ENCODE data around the gene STPG1. TPM values are rescaled to one million over a fixed set of nuclear protein-coding genes. Genes with fewer than 3 reads are reported as not detected.
"Not testable (repeated sequence)": the region's sequence is repeated elsewhere in the genome, so short reads cannot be mapped to it uniquely, and the experiment has no call there.

Gene STPG1
- 4.9 and 6.0 TPM in 2 replicates for total RNA-seq

DNA sequence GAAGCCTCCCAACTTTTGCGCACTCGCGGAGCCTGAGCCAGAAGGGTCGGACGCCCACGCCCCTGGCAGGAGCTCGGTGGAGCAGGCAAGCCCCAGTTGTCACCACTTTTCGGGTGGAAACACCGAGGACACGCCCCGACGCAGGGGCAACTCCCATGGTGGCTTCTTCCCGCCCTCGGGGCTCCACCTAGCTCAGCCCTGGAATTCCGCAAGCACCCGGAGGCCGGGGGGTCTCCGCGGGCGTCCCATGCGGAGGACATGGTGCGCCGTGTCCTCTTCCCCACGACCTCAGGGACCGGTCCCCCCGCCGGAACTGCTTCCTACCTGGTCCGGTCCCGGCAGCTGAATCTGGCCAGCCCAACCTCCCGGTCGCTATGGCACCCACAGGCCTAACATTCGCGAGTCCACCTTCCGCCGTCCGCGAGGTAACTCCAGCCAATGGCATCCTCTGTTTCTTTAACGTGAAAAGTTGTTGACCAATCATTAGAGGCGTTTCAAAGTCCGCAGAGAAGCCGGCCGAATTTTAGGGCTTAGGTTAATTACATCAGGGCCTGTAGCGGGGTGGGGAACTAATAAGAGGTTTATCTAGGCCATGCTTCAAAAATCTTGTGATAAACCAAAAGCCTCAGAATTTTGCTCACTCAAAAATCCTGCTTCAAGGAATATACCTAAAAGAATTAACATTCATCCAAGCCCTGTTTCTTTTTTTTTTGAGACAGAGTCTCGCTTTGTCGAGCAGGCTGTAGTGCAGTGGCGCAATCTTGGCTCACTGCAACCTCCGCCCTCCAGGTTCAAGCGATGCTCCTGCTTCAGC lies at the start of gene STPG1:
Gene STPG1, minus strand, starts transcription at position 433 of the 814 bp plus-strand sequence. CDS start 12,394 bp downstream, outside the sequence.
- H3K9me3 Mint-ChIP-seq, result no peaks in the 10 kb centered on the region
- intact Hi-C loops (cut with micrococcal nuclease), result loop anchor here (2.0 to 5.0 kb wide), 2 partner anchors 221 to 229 kb away; partner anchors contain the start of gene SRRM1
- peaks cover 38% of the 10 kb centered on the region for H3K4me1 Mint-ChIP-seq (ENCODE audit: low read depth)
- H3K4me3 Mint-ChIP-seq (ENCODE audit: low read depth), result peak within 1 kb of the TSS; percentile 86
- peaks cover 2% of the 10 kb centered on the region for H3K36me3 Mint-ChIP-seq (ENCODE audit: low read depth)
- peak within 1 kb of the TSS; percentile 75 for H3K27ac Mint-ChIP-seq
- H3K27me3 Mint-ChIP-seq (ENCODE audit: low read depth), result no peaks in the 10 kb centered on the region
- DNase-seq (ENCODE audit: low spot score), result peak; percentile 79

DNA sequence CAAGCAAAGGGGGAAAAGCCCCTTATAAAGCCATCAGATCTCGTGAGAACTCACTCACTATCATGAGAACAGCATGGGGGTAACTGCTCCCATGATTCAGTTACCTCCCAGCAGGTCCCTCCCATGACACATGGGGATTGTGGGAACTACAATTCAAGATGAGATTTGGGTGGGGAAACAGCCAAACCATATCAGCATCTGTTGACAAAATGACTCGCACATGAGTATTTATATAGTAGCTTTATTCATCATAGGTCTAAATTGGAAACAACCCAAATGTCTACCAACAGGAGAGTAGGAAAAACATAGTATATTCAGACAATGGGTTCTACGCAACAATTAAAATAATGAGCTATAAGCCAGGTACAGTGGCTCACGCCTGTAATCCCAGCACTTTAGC lies 48.5 kb upstream of the STPG1 start:
- DNase-seq (ENCODE audit: low spot score); H3K4me3 Mint-ChIP-seq (ENCODE audit: low read depth); H3K27ac Mint-ChIP-seq; intact Hi-C loops (cut with micrococcal nuclease); H3K27me3 Mint-ChIP-seq (ENCODE audit: low read depth): not testable (repeated sequence)
- peaks cover 13% of the 10 kb centered on the region for H3K4me1 Mint-ChIP-seq (ENCODE audit: low read depth)
- peaks cover 80% of the 10 kb centered on the region for H3K36me3 Mint-ChIP-seq (ENCODE audit: low read depth)
- peaks cover 17% of the 10 kb centered on the region for H3K9me3 Mint-ChIP-seq

- H3K27me3 Mint-ChIP-seq (ENCODE audit: low read depth), result no peaks in the 10 kb centered on the region
- DNase-seq (ENCODE audit: low spot score), result no peak
- peaks cover 8% of the 10 kb centered on the region for H3K4me1 Mint-ChIP-seq (ENCODE audit: low read depth)
- no peak overlapping the region for H3K27ac Mint-ChIP-seq
- no peak overlapping the region for H3K4me3 Mint-ChIP-seq (ENCODE audit: low read depth)
- intact Hi-C loops (cut with micrococcal nuclease), result no loop called here
- H3K9me3 Mint-ChIP-seq, result peaks cover 17% of the 10 kb centered on the region
- H3K36me3 Mint-ChIP-seq (ENCODE audit: low read depth), result peaks cover 74% of the 10 kb centered on the region
Measured at GRCh38 chr1:24459551-24460266, 46.1 kb upstream of the STPG1 start.

- peaks cover 77% of the 10 kb centered on the region for H3K36me3 Mint-ChIP-seq (ENCODE audit: low read depth)
Measured at GRCh38 chr1:24457866-24458265, 44.3 kb upstream of the STPG1 start.

DNA sequence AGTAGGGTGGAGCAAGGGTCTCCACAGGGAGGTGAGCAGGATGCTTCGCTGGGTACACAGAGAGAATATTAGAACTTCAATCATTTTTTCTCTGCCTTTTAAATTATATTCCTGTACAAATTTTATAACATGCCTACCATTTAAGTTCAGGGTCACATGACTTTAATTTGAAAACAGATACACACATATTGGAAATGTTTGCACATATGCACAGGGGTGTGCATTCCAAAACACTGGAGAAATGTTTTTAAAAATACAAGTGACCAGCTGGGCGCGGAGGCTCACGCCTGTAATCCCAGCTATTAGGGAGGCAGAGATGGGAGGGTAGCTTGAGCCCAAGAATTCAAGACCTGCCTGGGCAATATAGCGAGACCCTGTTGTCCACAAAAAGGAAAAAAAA lies 41.7 kb upstream of the STPG1 start:
- no peak overlapping the region for H3K27ac Mint-ChIP-seq
- no peak for DNase-seq (ENCODE audit: low spot score)
- no peak overlapping the region for H3K4me3 Mint-ChIP-seq (ENCODE audit: low read depth)
- H3K36me3 Mint-ChIP-seq (ENCODE audit: low read depth), result peaks cover 76% of the 10 kb centered on the region
- H3K27me3 Mint-ChIP-seq (ENCODE audit: low read depth), result no peaks in the 10 kb centered on the region
- H3K4me1 Mint-ChIP-seq (ENCODE audit: low read depth), result peaks cover 3% of the 10 kb centered on the region
- H3K9me3 Mint-ChIP-seq, result peaks cover 3% of the 10 kb centered on the region
- intact Hi-C loops (cut with micrococcal nuclease), result no loop called here

More at GRCh38 chr1:24457866-24458265, 44.3 kb upstream of the STPG1 start:
- Mint-ChIP-seq H3K4me1 (ENCODE audit: low read depth) (peaks cover 3% of the 10 kb centered on the region), H3K4me3 (ENCODE audit: low read depth) (no peak overlapping the region), H3K27ac (no peak overlapping the region), H3K9me3 (peaks cover 17% of the 10 kb centered on the region), H3K27me3 (ENCODE audit: low read depth) (no peaks in the 10 kb centered on the region)
- intact Hi-C loops (cut with micrococcal nuclease), result no loop called here
- no peak for DNase-seq (ENCODE audit: low spot score)

- Mint-ChIP-seq H3K27me3 (ENCODE audit: low read depth) (no peaks in the 10 kb centered on the region), H3K27ac (no peak overlapping the region), H3K4me1 (ENCODE audit: low read depth) (no peaks in the 10 kb centered on the region), H3K4me3 (ENCODE audit: low read depth) (no peak overlapping the region), H3K9me3 (no peaks in the 10 kb centered on the region), H3K36me3 (ENCODE audit: low read depth) (peaks cover 75% of the 10 kb centered on the region)
- no peak for DNase-seq (ENCODE audit: low spot score)
- intact Hi-C loops (cut with micrococcal nuclease), result no loop called here
Measured at GRCh38 chr1:24454673-24455072, 41.1 kb upstream of the STPG1 start.

DNA sequence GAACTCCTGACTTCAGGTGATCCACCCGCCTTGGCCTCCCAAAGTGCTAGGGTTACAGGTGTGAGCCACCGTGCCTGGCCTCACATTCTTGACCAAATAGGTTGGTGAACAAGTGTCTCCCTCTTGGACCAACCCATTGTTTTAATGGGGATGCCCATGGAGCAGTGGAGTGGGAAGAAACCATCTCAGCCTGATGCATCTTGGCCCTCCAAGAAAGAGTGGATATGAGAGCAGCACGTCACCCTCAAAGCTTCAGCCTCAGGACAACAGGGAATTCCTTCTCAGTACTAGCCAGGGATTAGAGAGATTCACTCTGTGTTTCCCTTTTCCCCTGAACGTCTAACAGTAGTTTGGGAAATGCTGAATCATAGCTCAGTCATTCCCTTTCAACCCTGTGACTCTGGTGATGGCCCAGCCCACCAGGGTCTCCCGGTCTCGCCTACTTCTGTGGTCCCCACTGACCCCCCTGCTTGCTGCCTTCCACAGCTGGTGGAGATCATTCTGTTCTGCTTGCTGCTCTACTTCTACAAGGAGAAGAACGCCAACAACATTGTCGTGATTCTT lies 39.4 kb upstream of the STPG1 start:
- Mint-ChIP-seq H3K4me1 (ENCODE audit: low read depth) (no peaks in the 10 kb centered on the region), H3K36me3 (ENCODE audit: low read depth) (peaks cover 65% of the 10 kb centered on the region)
- intact Hi-C loops (cut with micrococcal nuclease), result no loop called here

DNA sequence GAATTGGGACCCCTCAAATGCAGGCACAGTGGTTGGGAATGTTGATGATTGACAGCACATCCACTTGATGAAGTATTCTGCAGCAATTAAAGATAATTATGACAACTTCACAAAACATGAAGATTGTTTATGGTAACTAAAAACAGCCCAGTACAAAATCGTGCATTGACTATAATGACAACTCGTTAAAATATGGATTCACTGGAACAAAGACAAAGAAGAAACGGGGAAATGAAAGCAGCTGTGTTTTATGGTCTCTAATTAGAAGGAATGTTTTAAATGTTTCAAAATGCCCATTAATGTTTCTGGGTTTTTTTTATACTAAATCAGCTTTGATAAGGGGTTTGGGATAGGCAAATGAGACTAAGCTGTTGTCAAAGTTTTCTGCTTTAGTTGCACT lies 38.2 kb upstream of the STPG1 start:
- Mint-ChIP-seq H3K9me3 (no peaks in the 10 kb centered on the region), H3K27me3 (ENCODE audit: low read depth) (no peaks in the 10 kb centered on the region)
- no peak for DNase-seq (ENCODE audit: low spot score)

More for the DNA sequence above, 39.4 kb upstream of the STPG1 start:
- H3K27me3 Mint-ChIP-seq (ENCODE audit: low read depth), result no peaks in the 10 kb centered on the region
- H3K27ac Mint-ChIP-seq, result no peak overlapping the region
- no peaks in the 10 kb centered on the region for H3K9me3 Mint-ChIP-seq
- H3K4me3 Mint-ChIP-seq (ENCODE audit: low read depth), result no peak overlapping the region
- no peak for DNase-seq (ENCODE audit: low spot score)

DNA sequence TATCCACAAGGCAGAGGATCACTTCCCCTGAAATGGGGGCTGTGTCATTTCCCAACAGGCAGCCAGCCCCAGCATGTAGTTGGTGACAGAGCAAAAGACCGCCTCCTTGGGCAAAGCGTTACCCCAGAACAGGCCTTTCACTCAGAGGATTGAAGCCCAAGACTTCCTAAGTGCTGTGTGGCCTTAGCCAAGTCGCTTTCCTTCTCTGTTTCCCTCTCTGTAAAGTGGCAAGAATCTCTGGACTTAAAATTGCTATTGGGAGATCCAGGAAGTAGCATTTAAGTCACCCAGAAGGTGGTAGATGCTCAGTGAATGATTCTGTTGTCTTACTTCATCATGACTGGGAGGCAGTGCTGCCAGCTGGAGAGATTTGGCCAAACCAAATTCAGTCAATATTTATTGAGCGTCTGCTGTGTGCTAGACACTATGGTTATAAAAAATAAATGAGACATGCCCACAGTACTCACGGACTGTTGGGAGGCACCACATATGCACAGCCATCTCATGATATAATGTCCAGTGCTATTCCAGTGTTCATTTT lies 37.3 kb upstream of the STPG1 start:
- Mint-ChIP-seq H3K9me3 (no peaks in the 10 kb centered on the region), H3K4me1 (ENCODE audit: low read depth) (no peaks in the 10 kb centered on the region), H3K4me3 (ENCODE audit: low read depth) (no peak overlapping the region), H3K27me3 (ENCODE audit: low read depth) (no peaks in the 10 kb centered on the region), H3K27ac (no peak overlapping the region), H3K36me3 (ENCODE audit: low read depth) (peaks cover 67% of the 10 kb centered on the region)
- no peak for DNase-seq (ENCODE audit: low spot score)
- intact Hi-C loops (cut with micrococcal nuclease), result no loop called here

More for the DNA sequence above, 38.2 kb upstream of the STPG1 start:
- intact Hi-C loops (cut with micrococcal nuclease), result no loop called here
- Mint-ChIP-seq H3K36me3 (ENCODE audit: low read depth) (peaks cover 64% of the 10 kb centered on the region), H3K4me1 (ENCODE audit: low read depth) (no peaks in the 10 kb centered on the region), H3K27ac (no peak overlapping the region), H3K4me3 (ENCODE audit: low read depth) (no peak overlapping the region)

DNA sequence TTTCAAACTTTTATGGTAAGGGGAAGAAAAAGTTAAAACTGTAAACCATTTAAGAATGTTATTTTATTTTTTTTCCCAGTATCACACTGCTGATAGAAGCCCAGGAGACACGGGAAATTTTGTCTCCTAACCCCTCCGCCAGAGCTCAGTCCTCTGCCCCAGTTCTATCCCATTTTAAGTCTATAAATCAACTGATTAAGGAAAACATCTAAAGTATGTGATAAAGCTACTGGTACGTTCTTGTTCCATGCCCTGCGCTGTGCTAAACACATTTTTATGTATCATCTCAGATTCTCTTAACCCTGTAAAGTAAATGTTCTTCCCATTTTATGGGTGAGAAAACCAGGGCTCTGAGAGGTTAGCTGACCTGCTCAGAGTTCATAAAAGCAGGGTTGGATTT lies 36.7 kb upstream of the STPG1 start:
- H3K9me3 Mint-ChIP-seq, result no peaks in the 10 kb centered on the region
- DNase-seq (ENCODE audit: low spot score), result no peak
- no peak overlapping the region for H3K27ac Mint-ChIP-seq
- no peaks in the 10 kb centered on the region for H3K27me3 Mint-ChIP-seq (ENCODE audit: low read depth)
- peaks cover 72% of the 10 kb centered on the region for H3K36me3 Mint-ChIP-seq (ENCODE audit: low read depth)
- no peak overlapping the region for H3K4me3 Mint-ChIP-seq (ENCODE audit: low read depth)
- intact Hi-C loops (cut with micrococcal nuclease), result no loop called here
- H3K4me1 Mint-ChIP-seq (ENCODE audit: low read depth), result no peaks in the 10 kb centered on the region

DNA sequence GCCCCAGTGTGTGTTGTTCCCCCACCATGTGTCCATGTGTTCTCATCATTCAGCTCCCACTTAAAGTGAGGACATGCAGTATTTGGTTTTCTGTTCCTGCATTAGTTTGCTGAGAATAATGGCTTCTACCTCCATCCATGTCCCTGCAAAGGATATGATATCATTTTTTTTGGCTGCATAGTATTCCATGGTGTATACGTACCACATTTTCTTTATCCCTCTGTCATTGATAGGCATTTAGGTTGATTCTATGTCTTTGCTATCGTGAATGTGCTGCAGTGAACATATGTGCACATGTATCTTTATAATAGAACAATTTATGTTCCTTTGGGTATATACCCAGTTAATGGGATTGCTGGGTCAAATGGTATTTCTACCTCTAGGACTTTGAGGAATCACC lies 32.9 kb upstream of the STPG1 start:
- intact Hi-C loops (cut with micrococcal nuclease); H3K9me3 Mint-ChIP-seq; H3K4me1 Mint-ChIP-seq (ENCODE audit: low read depth); DNase-seq (ENCODE audit: low spot score); H3K27me3 Mint-ChIP-seq (ENCODE audit: low read depth); H3K27ac Mint-ChIP-seq; H3K4me3 Mint-ChIP-seq (ENCODE audit: low read depth): not testable (repeated sequence)
- peaks cover 50% of the 10 kb centered on the region for H3K36me3 Mint-ChIP-seq (ENCODE audit: low read depth)

DNA sequence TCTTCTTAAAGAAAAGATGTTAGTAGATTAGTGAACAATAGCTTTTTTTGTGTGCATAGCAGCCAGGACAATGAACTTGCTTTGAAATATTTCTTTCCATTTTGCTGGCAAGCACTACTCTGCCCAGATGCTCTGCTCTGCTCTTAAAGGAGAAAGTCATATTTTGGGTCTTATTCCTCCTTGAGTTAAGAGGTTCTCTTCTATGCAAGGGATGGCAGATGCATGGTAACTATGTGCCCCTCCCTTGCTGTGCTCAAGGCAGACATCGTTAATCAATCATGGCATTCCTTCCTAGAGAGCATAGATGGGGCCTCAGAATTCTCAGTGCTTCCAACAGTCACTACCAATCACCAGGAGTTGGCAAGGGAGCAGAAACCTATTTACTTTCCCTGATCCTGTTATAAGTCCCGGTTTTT lies 29.7 kb upstream of the STPG1 start:
- Mint-ChIP-seq H3K27me3 (ENCODE audit: low read depth) (no peaks in the 10 kb centered on the region), H3K27ac (no peak overlapping the region), H3K4me1 (ENCODE audit: low read depth) (no peaks in the 10 kb centered on the region), H3K36me3 (ENCODE audit: low read depth) (peaks cover 35% of the 10 kb centered on the region), H3K4me3 (ENCODE audit: low read depth) (no peak overlapping the region), H3K9me3 (no peaks in the 10 kb centered on the region)
- DNase-seq (ENCODE audit: low spot score), result no peak
- intact Hi-C loops (cut with micrococcal nuclease), result no loop called here

Measured in activated T-helper 2 cell treated with anti-CD3 and anti-CD28 coated beads, Interferon-gamma antibody, Interleukin-2, Interleukin-4, amounts not matched to agents 10 μg/mL and 5 μg/mL and 100 μg/mL, durations not matched to agents 14 hours and 24 hours and 36 hours (primary cell).